ENCODE results near the gene CDKN2C.

GRCh38 chr1:50975436-50975835 is 5.4 kb downstream of the CDKN2C start:
- TF ChIP-seq CTCF (IDR thresholded peaks at IDR 0.05 in 4 of 5, conservative IDR thresholded peaks at IDR 0.05 in 1 of 5) (no peak), POLR2A (IDR thresholded peaks at IDR 0.05) (no peak)
